ENCODE results near the gene SDC3. TPM values are rescaled to one million over a fixed set of nuclear protein-coding genes. Genes with fewer than 3 reads are reported as not detected.

SDC3 gene
- total RNA-seq, 6 experiments from 2014 or later: 13.8 to 45.7 (median 16.2) TPM

- no peak for DNase-seq
- peak in 1 of 4 donors; percentile 33 for ATAC-seq
- 20% methylated on average over 1 of the region's 1 CpG for WGBS (ENCODE audit: insufficient coverage, low coverage, low lambda C conversion rate, missing lambda C conversion rate)
- Histone ChIP-seq H3K36me3 (no peaks in the 10 kb centered on the region), H3K27me3 (no peaks in the 10 kb centered on the region), H3K27ac (no peak overlapping the region), H3K4me3 (no peak overlapping the region), H3K4me1 (peaks cover 0 to 9% (median 0%) of the 10 kb centered on the region in 4 donors), H3K9me3 (no peaks in the 10 kb centered on the region)
- TF ChIP-seq CTCF (IDR thresholded peaks at IDR 0.05): no peak
- TF ChIP-seq POLR2A (IDR thresholded peaks at IDR 0.05): no peak
- intact Hi-C loops (cut with DNase I): no loop called here
Measured at GRCh38 chr1:30837653-30838052, 70.9 kb downstream of the SDC3 start.

GRCh38 chr1:30834253-30834652 lies 74.3 kb downstream of the SDC3 start:
- TF ChIP-seq CTCF (IDR thresholded peaks at IDR 0.05) (no peak), POLR2A (IDR thresholded peaks at IDR 0.05) (no peak)
- Histone ChIP-seq H3K27me3 (no peaks in the 10 kb centered on the region), H3K4me3 (no peak overlapping the region), H3K36me3 (no peaks in the 10 kb centered on the region), H3K27ac (no peak overlapping the region), H3K9me3 (no peaks in the 10 kb centered on the region), H3K4me1 (no peaks in the 10 kb centered on the region)
- DNase-seq (no peak), ATAC-seq (no peak)
- 57% methylated on average over 4 of the region's 4 CpGs for WGBS (ENCODE audit: insufficient coverage, low coverage, low lambda C conversion rate, missing lambda C conversion rate)
- intact Hi-C loops (cut with DNase I): no loop called here

- H3K9me3 ChIP-seq: no peaks in the 10 kb centered on the region
- H3K27me3 ChIP-seq: no peaks in the 10 kb centered on the region
- H3K4me1 ChIP-seq: no peaks in the 10 kb centered on the region
- no peak for DNase-seq
- intact Hi-C loops (cut with DNase I): no loop called here
- no peaks in the 10 kb centered on the region for H3K36me3 ChIP-seq
- H3K4me3 ChIP-seq: no peak overlapping the region
- ATAC-seq: peak in 3 of 4 donors; percentile 19 to 42 (median 28)
- no peak overlapping the region for H3K27ac ChIP-seq
- TF ChIP-seq CTCF (IDR thresholded peaks at IDR 0.05) (no peak), POLR2A (IDR thresholded peaks at IDR 0.05) (no peak)
- 71% methylated on average over 5 of the region's 6 CpGs for WGBS (ENCODE audit: insufficient coverage, low coverage, low lambda C conversion rate, missing lambda C conversion rate)
Measured at GRCh38 chr1:30830537-30830936, 78.0 kb downstream of the SDC3 start.

- Histone ChIP-seq H3K9me3 (no peaks in the 10 kb centered on the region), H3K27ac (no peak overlapping the region), H3K36me3 (no peaks in the 10 kb centered on the region), H3K4me3 (no peak overlapping the region), H3K27me3 (no peaks in the 10 kb centered on the region), H3K4me1 (no peaks in the 10 kb centered on the region)
- DNase-seq (no peak), ATAC-seq (no peak)
- WGBS (ENCODE audit: insufficient coverage, low coverage, low lambda C conversion rate, missing lambda C conversion rate): 55% methylated on average over 2 of the region's 2 CpGs
- TF ChIP-seq POLR2A (IDR thresholded peaks at IDR 0.05): no peak
- no peak for TF ChIP-seq CTCF (IDR thresholded peaks at IDR 0.05)
- intact Hi-C loops (cut with DNase I): no loop called here
Measured at GRCh38 chr1:30829889-30830288, 78.7 kb downstream of the SDC3 start.

All from right lobe of liver (tissue), 6 donors.